Mesendoderm (in vitro differentiated cells): ENCODE measurements around the gene EXD2.
"Not testable (repeated sequence)": the region's sequence is repeated elsewhere in the genome, so short reads cannot be mapped to it uniquely, and the experiment has no call there.

Experiments used
- DNase-seq: peaks from one replicate; pipeline ENCODE4 v3.0.0; 2013
- H2AK5ac ChIP-seq: 2 replicates; pipeline ENCODE4 v1.6.1; 2013; ENCODE audit warnings: low read length, inconsistent platforms
- H2BK120ac ChIP-seq: 2 replicates; pipeline ENCODE4 v1.6.1; 2013; ENCODE audit warnings: low read depth, mild to moderate bottlenecking, low read length, moderate library complexity, mixed read lengths
- H2BK15ac ChIP-seq: replicated peaks from 2 replicates; pipeline ENCODE4 v1.6.1; 2013; ENCODE audit warnings: low read depth, mild to moderate bottlenecking, moderate library complexity
- H2BK5ac ChIP-seq: 2 replicates; pipeline ENCODE4 v1.6.1; 2013; ENCODE audit warnings: low read length, inconsistent platforms
- H3K18ac ChIP-seq: 2 replicates; pipeline ENCODE4 v1.6.1; 2013; ENCODE audit warnings: mild to moderate bottlenecking, low read length, mixed read lengths
- H3K23ac ChIP-seq: one replicate; pipeline ENCODE4 v1.6.1; 2013; ENCODE audit warnings: low read length
- H3K27ac ChIP-seq: 2 replicates; pipeline ENCODE4 v1.5.1; 2013; ENCODE audit warnings: low read depth, mild to moderate bottlenecking, inconsistent platforms, low read length, moderate library complexity
- H3K27me3 ChIP-seq: 2 replicates; pipeline ENCODE4 v1.6.1; 2013; ENCODE audit warnings: low read length, control low read depth, mild to moderate bottlenecking, inconsistent platforms; ENCODE audit not compliant: insufficient read depth, poor library complexity
- H3K36me3 ChIP-seq: 2 replicates; pipeline ENCODE4 v1.6.1; 2013; ENCODE audit warnings: low read length, inconsistent platforms; ENCODE audit not compliant: control insufficient read depth, insufficient read depth
- H3K4ac ChIP-seq: one replicate; pipeline ENCODE4 v1.6.1; 2013; ENCODE audit warnings: low read depth, mild to moderate bottlenecking, low read length, moderate library complexity
- H3K4me1 ChIP-seq: 2 replicates; pipeline ENCODE4 v1.6.1; 2013; ENCODE audit warnings: low read depth, low read length, inconsistent platforms; ENCODE audit not compliant: control insufficient read depth
- H3K4me2 ChIP-seq: 2 replicates; pipeline ENCODE4 v1.6.1; 2013; ENCODE audit warnings: low read length
- H3K4me3 ChIP-seq: 2 replicates; pipeline ENCODE4 v1.5.1; 2013; ENCODE audit warnings: mild to moderate bottlenecking, low read length
- H3K56ac ChIP-seq: one replicate; pipeline ENCODE4 v1.6.1; 2013; ENCODE audit warnings: low read length
- H3K79me1 ChIP-seq: 2 replicates; pipeline ENCODE4 v1.6.1; 2013; ENCODE audit warnings: low read length, inconsistent platforms
- H3K79me2 ChIP-seq: 2 replicates; pipeline ENCODE4 v1.6.1; 2013; ENCODE audit warnings: mild to moderate bottlenecking, low read length; ENCODE audit not compliant: control insufficient read depth, insufficient read depth
- H3K9ac ChIP-seq: 2 replicates; pipeline ENCODE4 v1.6.1; 2013; ENCODE audit warnings: low read length, inconsistent platforms
- H4K5ac ChIP-seq: one replicate; pipeline ENCODE4 v1.6.1; 2013; ENCODE audit warnings: low read length
- H4K8ac ChIP-seq: one replicate; pipeline ENCODE4 v1.6.1; 2013; ENCODE audit warnings: low read depth, mild to moderate bottlenecking, control low read depth, low read length, moderate library complexity
- WGBS: extraction: QIAGEN DNeasy Blood & Tissue Kit; methylation state at CpG from one replicate; pipeline ENCODE4 v1.1.7; 2013; ENCODE audit warnings: low lambda C conversion rate, missing lambda C conversion rate; ENCODE audit not compliant: insufficient coverage; ENCODE audit errors: extremely low coverage; 5-methylcytosine and 5-hydroxymethylcytosine counted together

EXD2 gene

GRCh38 chr14:69181491-69181890 lies 9.8 kb upstream of the EXD2 start:
- no peak overlapping the region for H3K4me2 ChIP-seq
- H3K18ac ChIP-seq = no peak overlapping the region
- no peak overlapping the region for H3K4me3 ChIP-seq
- H3K79me1 ChIP-seq = no peaks in the 10 kb centered on the region
- no peaks in the 10 kb centered on the region for H3K27me3 ChIP-seq
- no peak overlapping the region for H3K9ac ChIP-seq
- H3K27ac ChIP-seq = no peak overlapping the region
- no peaks in the 10 kb centered on the region for H3K79me2 ChIP-seq
- H2BK15ac ChIP-seq = no peak overlapping the region
- no peak overlapping the region for H2BK5ac ChIP-seq
- H2AK5ac ChIP-seq = no peak overlapping the region
- no peak overlapping the region for H2BK120ac ChIP-seq
- H3K36me3 ChIP-seq = no peaks in the 10 kb centered on the region
- no peak overlapping the region for H4K8ac ChIP-seq
- H3K23ac ChIP-seq = no peak overlapping the region
- H4K5ac ChIP-seq = no peak overlapping the region
- no peaks in the 10 kb centered on the region for H3K4me1 ChIP-seq
- no peak for DNase-seq
- no peak overlapping the region for H3K56ac ChIP-seq
- no peak overlapping the region for H3K4ac ChIP-seq

- H3K4me1 ChIP-seq, H2BK15ac ChIP-seq, H2AK5ac ChIP-seq, H3K4me3 ChIP-seq, H3K79me1 ChIP-seq, H2BK120ac ChIP-seq, H3K9ac ChIP-seq, H3K23ac ChIP-seq, H3K79me2 ChIP-seq, H3K56ac ChIP-seq, H4K5ac ChIP-seq, H3K27me3 ChIP-seq, H4K8ac ChIP-seq, DNase-seq, H3K27ac ChIP-seq, H3K4ac ChIP-seq, H2BK5ac ChIP-seq, H3K36me3 ChIP-seq, H3K4me2 ChIP-seq, H3K18ac ChIP-seq: not testable (repeated sequence)
- no CpG with 5 or more reads among the region's 1 CpG for WGBS
Observed at GRCh38 chr14:69182580-69182979, 8.7 kb upstream of the EXD2 start.

- no peaks in the 10 kb centered on the region for H3K27me3 ChIP-seq
- H2AK5ac ChIP-seq = no peak overlapping the region
- H3K4me1 ChIP-seq = no peaks in the 10 kb centered on the region
- no peak overlapping the region for H3K4me3 ChIP-seq
- no peaks in the 10 kb centered on the region for H3K79me2 ChIP-seq
- peak; percentile 79 for DNase-seq
- H3K23ac ChIP-seq = no peak overlapping the region
- no peak overlapping the region for H2BK120ac ChIP-seq
- no peaks in the 10 kb centered on the region for H3K36me3 ChIP-seq
- no peak overlapping the region for H3K4ac ChIP-seq
- no peak overlapping the region for H3K4me2 ChIP-seq
- no peak overlapping the region for H2BK15ac ChIP-seq
- H3K79me1 ChIP-seq = no peaks in the 10 kb centered on the region
- no peak overlapping the region for H3K56ac ChIP-seq
- H4K5ac ChIP-seq = no peak overlapping the region
- no CpG with 5 or more reads among the region's 4 CpGs for WGBS
- H4K8ac ChIP-seq = no peak overlapping the region
- no peak overlapping the region for H2BK5ac ChIP-seq
- H3K18ac ChIP-seq = no peak overlapping the region
- H3K27ac ChIP-seq = peak overlapping the region; percentile 3
- no peak overlapping the region for H3K9ac ChIP-seq
Observed at GRCh38 chr14:69183735-69184134, 7.6 kb upstream of the EXD2 start.

- Histone ChIP-seq H3K4me1 (no peaks in the 10 kb centered on the region), H4K8ac (no peak overlapping the region), H2BK15ac (no peak overlapping the region), H3K36me3 (no peaks in the 10 kb centered on the region), H3K18ac (no peak overlapping the region), H2AK5ac (no peak overlapping the region), H3K9ac (no peak overlapping the region), H2BK5ac (no peak overlapping the region), H3K79me2 (no peaks in the 10 kb centered on the region), H3K27me3 (no peaks in the 10 kb centered on the region), H3K27ac (no peak overlapping the region), H3K4ac (no peak overlapping the region), H3K23ac (no peak overlapping the region), H4K5ac (no peak overlapping the region), H3K79me1 (peaks cover 2% of the 10 kb centered on the region), H2BK120ac (no peak overlapping the region), H3K56ac (no peak overlapping the region), H3K4me3 (no peak overlapping the region), H3K4me2 (no peak overlapping the region)
- no CpG with 5 or more reads among the region's 2 CpGs for WGBS
- DNase-seq = peak; percentile 60
Observed at GRCh38 chr14:69190191-69190590, 1.1 kb upstream of the EXD2 start.

- H3K4ac ChIP-seq = no peak overlapping the region
- no peak overlapping the region for H3K4me2 ChIP-seq
- no CpG with 5 or more reads among the region's 5 CpGs for WGBS
Observed at GRCh38 chr14:69193721-69194120, 2.4 kb downstream of the EXD2 start.

GRCh38 chr14:69199786-69200185 lies 8.5 kb downstream of the EXD2 start:
- no peak overlapping the region for H2BK120ac ChIP-seq
- H3K79me2 ChIP-seq = no peaks in the 10 kb centered on the region
- H2BK15ac ChIP-seq = no peak overlapping the region
- H3K23ac ChIP-seq = no peak overlapping the region
- H3K4me2 ChIP-seq = no peak overlapping the region
- no peaks in the 10 kb centered on the region for H3K27me3 ChIP-seq
- no peak overlapping the region for H3K4me3 ChIP-seq
- H3K36me3 ChIP-seq = no peaks in the 10 kb centered on the region
- H3K9ac ChIP-seq = no peak overlapping the region
- no peak overlapping the region for H4K8ac ChIP-seq
- DNase-seq = no peak
- no CpG with 5 or more reads among the region's 10 CpGs for WGBS
- no peaks in the 10 kb centered on the region for H3K4me1 ChIP-seq
- H3K18ac ChIP-seq = no peak overlapping the region
- no peak overlapping the region for H2AK5ac ChIP-seq
- no peak overlapping the region for H2BK5ac ChIP-seq
- no peak overlapping the region for H3K27ac ChIP-seq
- peaks cover 5% of the 10 kb centered on the region for H3K79me1 ChIP-seq
- no peak overlapping the region for H3K4ac ChIP-seq
- H4K5ac ChIP-seq = no peak overlapping the region
- no peak overlapping the region for H3K56ac ChIP-seq

More at GRCh38 chr14:69193721-69194120, 2.4 kb downstream of the EXD2 start:
- Histone ChIP-seq H4K8ac (no peak overlapping the region), H3K79me1 (peaks cover 5% of the 10 kb centered on the region), H3K79me2 (no peaks in the 10 kb centered on the region), H3K23ac (no peak overlapping the region), H3K36me3 (no peaks in the 10 kb centered on the region), H2BK5ac (no peak overlapping the region), H3K56ac (no peak overlapping the region), H2BK15ac (no peak overlapping the region), H3K27ac (no peak overlapping the region), H4K5ac (no peak overlapping the region), H2BK120ac (no peak overlapping the region), H3K9ac (no peak overlapping the region), H3K4me1 (no peaks in the 10 kb centered on the region), H3K4me3 (no peak overlapping the region), H3K27me3 (no peaks in the 10 kb centered on the region), H2AK5ac (no peak overlapping the region), H3K18ac (no peak overlapping the region)
- DNase-seq = no peak
